Breast epithelium (tissue), 3 donors: ENCODE data around the gene PAK1IP1.
"Not testable (repeated sequence)": the region's sequence is repeated elsewhere in the genome, so short reads cannot be mapped to it uniquely, and the experiment has no call there.

Experiments used
- CTCF ChIP-seq, 3 donors: fragments of 450-650 bp; IDR thresholded peaks; one replicate each; pipeline ENCODE4 v1.5.1; 2016 to 2017; ENCODE audit warnings: antibody characterized with exemption in 3 of 3, mild to moderate bottlenecking in 3 of 3, moderate library complexity in 3 of 3
- POLR2A ChIP-seq: fragments of 450-650 bp; IDR thresholded peaks from one replicate; pipeline ENCODE4 v1.6.1; 2016; ENCODE audit warnings: antibody characterized with exemption, mild to moderate bottlenecking, moderate library complexity
- POLR2AphosphoS5 ChIP-seq, 3 donors: sonication (generic); formaldehyde crosslinking; IDR thresholded peaks; one replicate each; pipeline ENCODE4 v1.6.1; 2017; ENCODE audit warnings: antibody characterized with exemption in 3 of 3

- not testable (repeated sequence) for TF ChIP-seq POLR2A; CTCF (IDR thresholded peaks at IDR 0.05); POLR2AphosphoS5 (IDR thresholded peaks at IDR 0.05)
These were observed 29.2 kb upstream of the PAK1IP1 start for GRCh38 chr6:10665595-10665994.
